GM19239 (cell line): ENCODE results near the gene BLOC1S3.

ENCODE experiments used
- DNase-seq: peaks from one replicate; pipeline ENCODE4 v3.0.0; 2011; ENCODE audit warnings: low spot score; ENCODE audit not compliant: insufficient read length
- FAIRE-seq: peaks from 2 replicates; lab custom pipeline; 2011; peaks lifted over from hg19 to GRCh38; lab: Jason Lieb, UNC

BLOC1S3 gene

GRCh38 chr19:45178262-45179071, at the start of gene BLOC1S3:
Gene BLOC1S3 (plus strand): TSS chr19:45178784. CDS start chr19:45179297, 513 bp downstream.
- peak; percentile 93 for DNase-seq
- peak; percentile 98 for FAIRE-seq

DNA sequence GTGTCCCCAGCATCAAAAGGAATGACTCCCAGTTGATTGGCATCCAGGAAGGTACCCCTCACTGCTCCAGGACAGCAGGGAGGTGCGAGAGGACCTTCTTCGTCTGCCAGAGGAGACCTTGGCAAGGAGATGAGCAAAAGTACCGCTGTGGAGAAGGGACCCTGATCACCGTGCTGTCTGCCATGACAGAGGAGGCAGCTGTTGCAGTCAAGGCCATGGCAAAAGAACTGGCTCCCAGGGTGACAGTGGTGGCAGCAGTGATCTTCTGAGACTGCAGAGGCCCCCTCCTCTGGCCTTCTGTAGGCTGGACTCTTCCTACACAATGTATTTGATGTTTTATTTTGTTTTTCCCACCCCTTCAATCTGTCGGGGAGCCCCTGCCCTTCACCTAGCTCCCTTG, 49.8 kb upstream of the BLOC1S3 start:
- FAIRE-seq (no peak), DNase-seq (no peak)

DNA sequence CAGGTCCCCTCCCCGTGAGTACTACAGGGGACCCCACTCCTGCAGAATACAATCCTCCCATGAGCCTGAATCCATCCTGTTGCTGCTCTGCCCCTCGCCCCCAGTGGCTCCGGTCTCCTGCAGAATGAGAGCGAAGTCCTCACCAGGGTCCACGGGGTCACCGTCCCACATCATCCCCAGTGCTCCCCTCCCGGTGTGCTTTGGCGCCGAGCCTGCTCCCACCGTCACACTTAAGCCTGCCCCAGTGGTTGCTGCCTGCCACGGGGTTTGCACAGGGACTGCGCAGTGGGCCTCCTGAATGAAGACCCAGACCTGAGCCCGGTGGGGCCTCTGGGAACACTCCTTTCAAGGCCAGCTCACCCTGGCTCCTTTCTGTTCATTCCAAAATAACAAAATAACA, 48.3 kb upstream of the BLOC1S3 start:
- FAIRE-seq (no peak), DNase-seq (no peak)

- FAIRE-seq (no peak), DNase-seq (no peak)
Measured at GRCh38 chr19:45130888-45131615, 47.5 kb upstream of the BLOC1S3 start.

DNA sequence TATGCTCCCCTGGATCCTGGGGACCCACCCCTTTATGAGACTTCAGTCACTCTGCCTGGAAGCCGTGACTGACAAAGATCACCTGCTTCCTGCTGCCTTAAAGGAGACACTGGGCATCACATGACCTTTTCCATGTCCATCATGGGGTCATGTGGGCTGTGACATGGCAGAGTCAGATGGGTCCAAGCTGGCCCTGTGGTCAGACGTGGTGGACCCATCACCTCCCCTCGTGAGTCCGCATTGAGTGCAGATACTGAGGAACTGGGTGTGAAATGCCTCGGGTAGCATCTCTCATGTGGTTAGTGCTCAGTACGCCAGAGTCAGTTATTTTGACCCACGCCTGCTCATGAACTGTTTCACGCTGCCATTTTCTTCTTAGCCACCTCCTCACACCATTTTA, 44.9 kb upstream of the BLOC1S3 start:
- FAIRE-seq (peak; percentile 51), DNase-seq (no peak)

GRCh38 chr19:45135176-45135885, 43.3 kb upstream of the BLOC1S3 start:
- DNase-seq (no peak), FAIRE-seq (no peak)

GRCh38 chr19:45136507-45137178, 41.9 kb upstream of the BLOC1S3 start:
- peak; percentile 63 for DNase-seq
- peak; percentile 89 for FAIRE-seq

DNA sequence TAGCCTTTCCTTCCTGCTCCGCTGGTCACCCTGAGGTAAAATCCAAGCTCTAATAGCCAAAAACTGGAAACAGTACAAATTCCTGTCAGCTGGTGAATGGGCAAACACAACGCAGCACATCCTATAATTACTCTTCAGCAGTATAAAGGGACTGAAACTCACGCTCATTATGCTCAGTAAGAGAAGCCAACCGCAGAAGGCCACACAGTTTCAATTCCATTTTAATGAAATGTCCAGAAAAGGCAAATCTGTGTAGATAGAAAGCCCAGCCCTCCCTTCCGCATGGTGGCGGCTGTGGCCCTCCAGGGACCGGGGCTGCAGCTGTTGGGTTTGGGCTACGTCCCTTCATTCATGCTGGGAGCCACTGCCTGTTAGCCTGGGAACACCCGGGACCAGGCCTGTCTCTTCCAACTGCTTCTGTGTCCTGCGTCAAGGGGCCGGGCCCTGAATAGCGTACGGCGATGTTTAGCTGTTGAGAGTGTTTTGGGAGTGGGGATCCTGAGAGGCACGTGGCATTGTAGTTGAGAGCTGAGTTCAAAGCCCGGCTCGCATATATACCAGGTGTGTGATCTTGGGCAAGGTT, 41.3 kb upstream of the BLOC1S3 start:
- peak; percentile 100 for FAIRE-seq

GRCh38 chr19:45138303-45138751, 40.3 kb upstream of the BLOC1S3 start:
- no peak for FAIRE-seq
- DNase-seq = no peak

More for the DNA sequence above, 41.3 kb upstream of the BLOC1S3 start:
- DNase-seq = peak; percentile 91

- FAIRE-seq (no peak), DNase-seq (no peak)
Measured at GRCh38 chr19:45139286-45140143, 39.1 kb upstream of the BLOC1S3 start.

- FAIRE-seq (no peak), DNase-seq (no peak)
Measured at GRCh38 chr19:45140144-45140503, 38.5 kb upstream of the BLOC1S3 start.

- no peak for FAIRE-seq
- DNase-seq = no peak
Measured at GRCh38 chr19:45140533-45140932, 38.1 kb upstream of the BLOC1S3 start.

- FAIRE-seq (no peak), DNase-seq (no peak)
Measured at GRCh38 chr19:45141203-45141900, 37.2 kb upstream of the BLOC1S3 start.

DNA sequence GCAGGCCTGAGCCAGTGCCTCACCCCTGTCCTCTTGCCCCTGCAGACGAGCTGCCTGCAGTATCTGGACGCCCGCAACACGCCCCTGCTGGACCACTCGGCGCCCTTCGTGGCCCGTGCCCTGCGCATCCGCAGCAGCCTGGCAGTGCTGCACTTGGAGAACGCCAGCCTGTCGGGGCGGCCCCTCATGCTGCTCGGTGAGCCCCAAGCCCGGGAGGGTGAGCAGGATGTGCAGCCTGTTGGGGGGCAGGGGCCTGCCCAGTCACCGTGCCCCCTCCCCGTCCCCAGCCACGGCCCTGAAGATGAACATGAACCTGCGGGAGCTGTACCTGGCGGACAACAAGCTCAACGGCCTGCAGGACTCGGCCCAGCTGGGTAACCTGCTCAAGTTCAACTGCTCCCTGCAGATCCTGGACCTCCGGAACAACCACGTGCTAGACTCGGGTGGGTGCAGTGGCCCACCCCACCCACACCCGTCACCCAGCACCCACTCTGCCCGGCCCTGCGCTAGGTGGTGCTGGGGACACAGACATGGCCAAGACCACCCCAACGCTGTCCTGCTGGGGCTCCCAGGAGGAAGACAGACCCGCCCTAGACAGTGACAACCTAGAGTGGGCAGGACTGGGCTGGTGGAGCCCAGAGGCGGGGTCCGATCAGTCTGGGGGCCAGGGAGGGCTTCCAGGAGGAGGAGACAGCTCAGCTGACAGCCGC, 36.4 kb upstream of the BLOC1S3 start:
- FAIRE-seq = no peak
- no peak for DNase-seq

DNA sequence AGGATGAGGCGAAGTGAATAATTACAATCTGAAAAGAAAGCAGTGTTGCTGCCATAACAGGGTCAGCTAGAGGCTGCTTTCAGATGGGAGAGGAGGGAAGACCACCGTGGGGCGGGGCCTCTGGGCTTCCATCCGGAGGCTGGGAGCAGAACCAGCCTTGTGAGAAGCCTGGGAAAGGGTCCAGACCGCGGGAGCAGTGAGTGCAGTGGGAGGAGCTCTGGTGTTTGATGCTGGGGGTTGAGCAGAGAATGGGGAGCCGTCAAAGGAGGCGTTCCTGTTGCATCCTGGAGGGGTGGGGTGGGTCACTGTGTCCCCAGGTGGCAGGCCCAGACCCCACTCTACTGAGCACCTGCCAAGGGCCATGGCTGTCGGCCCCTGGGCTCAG, 35.9 kb upstream of the BLOC1S3 start:
- FAIRE-seq (no peak), DNase-seq (no peak)

DNA sequence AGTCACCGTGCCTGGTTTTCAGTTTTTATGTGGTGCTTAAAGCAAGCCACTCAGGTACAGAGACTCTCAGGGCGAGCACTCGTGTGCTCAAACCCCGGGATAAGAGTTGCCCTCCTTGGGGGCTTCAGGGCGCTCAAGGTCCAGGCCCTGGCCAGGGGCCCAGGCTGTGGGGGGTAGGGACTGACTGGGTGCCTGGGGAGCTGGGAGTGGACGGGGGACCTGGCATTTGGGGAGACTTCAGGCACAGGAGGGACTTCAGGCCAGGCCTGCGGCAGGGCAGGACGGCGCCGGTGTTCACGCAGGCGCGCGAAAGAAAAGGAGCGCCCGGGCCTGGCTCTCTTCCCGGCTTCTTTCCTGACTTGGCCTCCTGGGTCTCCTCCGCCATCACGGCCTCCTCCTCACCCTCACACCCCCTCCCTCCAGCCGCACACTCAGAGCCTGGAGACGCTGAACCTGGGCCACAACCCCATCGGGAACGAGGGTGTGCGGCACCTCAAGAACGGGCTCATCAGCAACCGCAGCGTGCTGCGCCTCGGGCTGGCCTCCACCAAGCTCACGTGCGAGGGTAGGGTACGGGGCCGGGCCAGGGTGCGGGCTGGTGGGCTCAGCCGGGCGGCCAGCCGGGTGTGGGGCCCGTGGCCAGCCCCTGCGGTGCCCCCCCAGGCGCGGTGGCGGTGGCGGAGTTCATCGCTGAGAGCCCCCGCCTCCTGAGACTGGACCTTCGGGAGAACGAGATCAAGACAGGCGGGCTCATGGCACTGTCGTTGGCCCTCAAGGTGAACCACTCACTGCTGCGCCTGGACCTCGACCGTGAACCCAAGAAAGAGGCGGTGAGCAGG, 33.9 kb upstream of the BLOC1S3 start:
- FAIRE-seq (no peak), DNase-seq (no peak)
